Upper lobe of right lung (tissue), 1 donor: Measurements from ENCODE around the gene PSKH1. TPM values are rescaled to one million over a fixed set of nuclear protein-coding genes. Genes with fewer than 3 reads are reported as not detected.
A peak's percentile ranks its signal among the peaks of the same experiment; 100 is the strongest.

Experiments used
- ATAC-seq: fragments of 200-7000 bp; cut with Tn5 transposase; one replicate; pipeline ENCODE4 v1.9.1; 2020; ENCODE audit warnings: mild to moderate bottlenecking, moderate library complexity
- DNase-seq: peaks from one replicate; pipeline ENCODE4 v3.0.0-alpha.2; 2020
- H3K27ac ChIP-seq: fragments of 200-600 bp; one replicate; pipeline ENCODE4 v1.8.0; 2022
- H3K27me3 ChIP-seq: fragments of 200-600 bp; one replicate; pipeline ENCODE4 v1.8.0; 2022; ENCODE audit warnings: mild to moderate bottlenecking
- H3K36me3 ChIP-seq: fragments of 200-600 bp; one replicate; pipeline ENCODE4 v1.8.0; 2022
- H3K4me1 ChIP-seq: fragments of 200-600 bp; one replicate; pipeline ENCODE4 v1.8.0; 2022
- H3K4me3 ChIP-seq: fragments of 200-600 bp; one replicate; pipeline ENCODE4 v1.8.0; 2022; ENCODE audit warnings: mild to moderate bottlenecking
- H3K9me3 ChIP-seq: fragments of 200-600 bp; one replicate; pipeline ENCODE4 v1.8.0; 2022
- intact Hi-C: fragments of 100-400 bp; cut with DNase I; formaldehyde crosslinking; loops from one replicate; pipeline ENCODE4 v1.11.0; 2022
- total RNA-seq: library from RNA; stranded (reverse); fragmentation: NEBNext Ultra II Directional; extraction: Animal tissue kit (Norgen Biotek cat#: 25700); gene quantifications from one replicate; pipeline ENCODE4 v1.2.1, GENCODE V29; 2021
- TF ChIP-seq, protein P1 (sequence below): fragments of 200-600 bp; IDR thresholded peaks from one replicate; pipeline ENCODE4 v1.8.0; 2022; ENCODE audit warnings: antibody characterized with exemption
- donor health status: DM: no; HTN: yes; CAD: no; lungs with severe emphysema.

The PSKH1 gene
- total RNA-seq, 1 donor from 2014 or later = 29.7 TPM

DNA sequence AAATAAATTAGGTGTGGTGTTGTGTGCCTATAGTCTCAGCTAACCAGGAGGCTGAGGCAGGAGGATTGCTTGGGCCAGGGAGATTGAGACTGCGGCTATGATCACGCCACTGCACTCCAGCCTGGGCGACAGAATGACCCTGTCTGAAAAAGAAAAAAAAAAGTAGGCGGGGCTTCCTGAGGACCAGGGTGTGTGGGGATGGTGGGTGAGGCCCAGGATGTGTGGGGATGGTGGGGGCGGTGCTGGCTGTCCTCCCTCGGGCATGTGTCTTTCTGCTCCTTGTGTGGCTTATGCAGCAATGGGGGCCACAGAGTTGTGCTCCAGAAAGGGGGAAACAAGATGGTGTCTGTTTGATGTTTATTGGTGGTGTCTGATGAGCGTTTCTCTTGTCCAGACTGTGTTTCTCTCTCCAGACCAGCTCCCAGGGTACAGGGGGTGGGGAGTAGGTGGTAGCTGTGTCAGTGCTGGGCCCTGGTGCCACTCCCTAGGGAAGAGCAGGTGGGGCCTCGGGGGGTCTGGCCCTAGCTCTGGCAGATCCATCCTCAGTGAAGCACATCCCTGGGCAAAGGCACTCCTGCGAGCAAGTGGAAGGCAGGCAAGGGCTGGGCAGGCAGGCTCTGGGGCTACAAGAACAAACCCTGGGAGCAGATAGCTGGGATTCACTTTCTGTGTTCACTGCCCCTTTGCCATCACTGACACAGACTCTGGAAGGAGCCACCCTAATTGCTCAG lies 48.6 kb downstream of the PSKH1 start:
- Histone ChIP-seq H3K4me3 (no peak overlapping the region), H3K4me1 (peaks cover 18% of the 10 kb centered on the region), H3K36me3 (peaks cover 48% of the 10 kb centered on the region), H3K9me3 (no peaks in the 10 kb centered on the region), H3K27ac (no peak overlapping the region), H3K27me3 (no peaks in the 10 kb centered on the region)
- DNase-seq (no peak), ATAC-seq (no peak)
- TF ChIP-seq, protein P1, sequence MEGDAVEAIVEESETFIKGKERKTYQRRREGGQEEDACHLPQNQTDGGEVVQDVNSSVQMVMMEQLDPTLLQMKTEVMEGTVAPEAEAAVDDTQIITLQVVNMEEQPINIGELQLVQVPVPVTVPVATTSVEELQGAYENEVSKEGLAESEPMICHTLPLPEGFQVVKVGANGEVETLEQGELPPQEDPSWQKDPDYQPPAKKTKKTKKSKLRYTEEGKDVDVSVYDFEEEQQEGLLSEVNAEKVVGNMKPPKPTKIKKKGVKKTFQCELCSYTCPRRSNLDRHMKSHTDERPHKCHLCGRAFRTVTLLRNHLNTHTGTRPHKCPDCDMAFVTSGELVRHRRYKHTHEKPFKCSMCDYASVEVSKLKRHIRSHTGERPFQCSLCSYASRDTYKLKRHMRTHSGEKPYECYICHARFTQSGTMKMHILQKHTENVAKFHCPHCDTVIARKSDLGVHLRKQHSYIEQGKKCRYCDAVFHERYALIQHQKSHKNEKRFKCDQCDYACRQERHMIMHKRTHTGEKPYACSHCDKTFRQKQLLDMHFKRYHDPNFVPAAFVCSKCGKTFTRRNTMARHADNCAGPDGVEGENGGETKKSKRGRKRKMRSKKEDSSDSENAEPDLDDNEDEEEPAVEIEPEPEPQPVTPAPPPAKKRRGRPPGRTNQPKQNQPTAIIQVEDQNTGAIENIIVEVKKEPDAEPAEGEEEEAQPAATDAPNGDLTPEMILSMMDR = no peak
- intact Hi-C loops = no loop called here

DNA sequence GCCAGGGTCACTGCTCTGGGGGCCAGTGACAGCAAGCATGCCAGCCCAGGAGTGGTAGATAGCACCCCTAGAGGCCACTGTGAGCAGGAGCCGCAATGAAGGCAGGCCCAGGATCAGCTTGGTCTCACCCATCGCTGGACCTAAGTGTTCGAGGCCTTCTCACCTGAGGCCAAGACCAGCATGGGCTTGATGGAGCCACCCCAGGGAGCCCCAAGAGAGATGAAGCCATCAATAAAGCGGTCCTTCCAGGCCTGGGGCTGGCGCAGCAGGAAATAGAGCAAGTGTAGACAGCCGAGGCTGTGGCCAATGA lies 49.1 kb downstream of the PSKH1 start:
- no peak for DNase-seq
- no peaks in the 10 kb centered on the region for H3K27me3 ChIP-seq
- peaks cover 53% of the 10 kb centered on the region for H3K36me3 ChIP-seq
- H3K4me3 ChIP-seq = no peak overlapping the region
- H3K27ac ChIP-seq = no peak overlapping the region
- TF ChIP-seq, protein P1 = peak; percentile 61
- peaks cover 16% of the 10 kb centered on the region for H3K4me1 ChIP-seq
- peak; percentile 58 for ATAC-seq
- H3K9me3 ChIP-seq = no peaks in the 10 kb centered on the region
- intact Hi-C loops = no loop called here

- Histone ChIP-seq H3K4me1 (peaks cover 11% of the 10 kb centered on the region), H3K36me3 (peaks cover 59% of the 10 kb centered on the region), H3K27me3 (no peaks in the 10 kb centered on the region), H3K27ac (no peak overlapping the region), H3K4me3 (no peak overlapping the region), H3K9me3 (no peaks in the 10 kb centered on the region)
- ATAC-seq = no peak
- DNase-seq = no peak
- intact Hi-C loops = no loop called here
- TF ChIP-seq, protein P1 = no peak
Measured at GRCh38 chr16:67942510-67943255, 49.6 kb downstream of the PSKH1 start.

DNA sequence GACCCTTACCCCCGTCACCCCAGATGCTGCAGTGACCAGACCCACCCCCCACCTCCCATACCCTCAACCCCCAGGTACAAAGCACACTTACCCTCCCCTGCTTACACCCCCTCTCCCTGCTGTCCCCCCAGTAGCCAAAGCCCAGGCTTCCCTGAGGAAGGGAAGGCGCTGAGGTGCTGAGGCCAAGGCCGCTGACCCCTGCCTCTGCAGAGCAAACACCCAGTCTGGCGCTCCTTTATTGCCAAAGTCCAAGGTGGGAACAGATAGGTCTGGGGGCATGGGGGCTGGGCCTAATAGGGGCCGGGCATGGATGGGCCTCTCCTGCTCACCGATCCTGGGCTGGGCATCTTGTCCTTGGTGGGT lies 50.2 kb downstream of the PSKH1 start:
- intact Hi-C loops = no loop called here
- DNase-seq (no peak), ATAC-seq (no peak)
- Histone ChIP-seq H3K4me1 (peaks cover 9% of the 10 kb centered on the region), H3K27me3 (no peaks in the 10 kb centered on the region), H3K4me3 (no peak overlapping the region), H3K27ac (no peak overlapping the region), H3K36me3 (peaks cover 64% of the 10 kb centered on the region), H3K9me3 (no peaks in the 10 kb centered on the region)
- TF ChIP-seq, protein P1 = no peak

DNA sequence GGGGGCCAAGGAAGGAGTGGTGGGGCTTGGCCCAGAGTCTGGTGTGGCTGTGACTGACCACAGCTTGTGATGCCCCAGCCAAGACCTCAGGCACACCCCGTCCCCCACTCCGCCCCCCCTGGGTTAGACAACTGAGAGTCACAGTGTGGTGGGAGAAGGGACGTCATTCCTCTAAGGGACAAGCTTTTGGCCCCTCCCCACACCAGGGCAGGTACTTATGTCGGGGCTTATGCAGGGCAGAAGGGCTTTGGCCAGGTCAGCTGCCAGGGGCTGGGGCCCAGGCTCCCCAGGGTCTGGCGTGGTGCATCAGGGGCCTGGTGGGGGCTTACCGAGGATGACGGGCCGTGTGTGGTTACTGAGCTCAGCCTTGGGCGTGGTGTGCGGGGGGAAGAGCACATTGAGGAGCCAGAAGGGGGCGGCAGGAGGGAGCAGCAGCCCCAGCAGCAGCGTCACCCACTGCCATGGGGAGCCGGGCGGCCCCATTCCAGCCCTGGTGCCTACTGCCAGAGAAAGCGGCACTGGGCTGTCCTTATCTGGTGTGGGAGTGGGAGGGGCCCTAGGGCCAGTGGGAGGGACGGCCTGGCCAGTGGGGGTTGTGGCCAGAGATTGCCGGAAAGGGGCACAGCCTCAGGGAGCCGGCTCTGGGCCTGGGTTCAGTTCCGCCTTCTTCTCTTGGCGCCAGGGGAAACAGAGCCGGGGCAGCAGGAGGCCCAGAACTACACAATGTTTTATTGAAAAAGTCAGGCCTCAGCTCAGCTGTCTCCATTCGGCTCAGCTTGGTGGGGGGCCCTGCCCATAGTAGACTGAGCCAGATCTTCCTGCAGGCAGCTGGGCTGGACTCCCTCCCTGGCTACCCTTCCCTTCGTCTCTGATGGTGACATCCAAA lies 50.8 kb downstream of the PSKH1 start, which contains the start of gene LCAT:
TSS of gene LCAT (minus strand) at position 502 of the 886 bp plus-strand sequence. CDS start at position 483, 19 bp downstream.
- Histone ChIP-seq H3K27ac (peak within 1 kb of the TSS; percentile 51), H3K4me1 (peaks cover 9% of the 10 kb centered on the region), H3K36me3 (peaks cover 70% of the 10 kb centered on the region), H3K4me3 (no peak within 1 kb of the TSS), H3K9me3 (no peaks in the 10 kb centered on the region), H3K27me3 (no peaks in the 10 kb centered on the region)
- intact Hi-C loops = no loop called here
- DNase-seq (no peak), ATAC-seq (peak; percentile 15)
- TF ChIP-seq, protein P1 = no peak
